Fibroblast of gingiva (primary cell): ENCODE data around the gene WFDC12.
A peak's percentile ranks its signal among the peaks of the same experiment; 100 is the strongest.

Source experiments
- DNase-seq: peaks from one replicate; pipeline ENCODE4 v3.0.0-alpha.2; 2011; ENCODE audit warnings: low read depth

Gene WFDC12

GRCh38 chr20:45091366-45091765 is 32.9 kb downstream of the WFDC12 start:
- no peak for DNase-seq

GRCh38 chr20:45090481-45090880 is 33.8 kb downstream of the WFDC12 start:
- peak; percentile 31 for DNase-seq

GRCh38 chr20:45088247-45088646 is 36.0 kb downstream of the WFDC12 start:
- DNase-seq, result peak; percentile 98

- DNase-seq, result peak; percentile 92
Measured at GRCh38 chr20:45087814-45088213, 36.5 kb downstream of the WFDC12 start.

- peak; percentile 25 for DNase-seq
Measured at GRCh38 chr20:45087097-45087790, 37.0 kb downstream of the WFDC12 start.

GRCh38 chr20:45085867-45086266 is 38.4 kb downstream of the WFDC12 start:
- DNase-seq, result no peak

- no peak for DNase-seq
Measured at GRCh38 chr20:45085289-45085688, 39.0 kb downstream of the WFDC12 start.

- no peak for DNase-seq
Measured at GRCh38 chr20:45083127-45083526, 41.1 kb downstream of the WFDC12 start.

GRCh38 chr20:45082468-45082867 is 41.8 kb downstream of the WFDC12 start:
- DNase-seq, result no peak

GRCh38 chr20:45080867-45081624 is 43.2 kb downstream of the WFDC12 start:
- peak; percentile 64 for DNase-seq

- DNase-seq, result no peak
Measured at GRCh38 chr20:45077559-45077958, 46.7 kb downstream of the WFDC12 start.
